Ecto neural progenitor cell (in vitro differentiated cells): Measurements from ENCODE around the gene EPS8L1.
"Not testable (repeated sequence)": the region's sequence is repeated elsewhere in the genome, so short reads cannot be mapped to it uniquely, and the experiment has no call there.

Experiments
- DNase-seq: peaks from one replicate; pipeline ENCODE4 v3.0.0-alpha.2; 2018; ENCODE audit warnings: low spot score

EPS8L1 gene

GRCh38 chr19:55094456-55095259 lies 19.0 kb downstream of the EPS8L1 start:
- DNase-seq, result peak; percentile 79

DNA sequence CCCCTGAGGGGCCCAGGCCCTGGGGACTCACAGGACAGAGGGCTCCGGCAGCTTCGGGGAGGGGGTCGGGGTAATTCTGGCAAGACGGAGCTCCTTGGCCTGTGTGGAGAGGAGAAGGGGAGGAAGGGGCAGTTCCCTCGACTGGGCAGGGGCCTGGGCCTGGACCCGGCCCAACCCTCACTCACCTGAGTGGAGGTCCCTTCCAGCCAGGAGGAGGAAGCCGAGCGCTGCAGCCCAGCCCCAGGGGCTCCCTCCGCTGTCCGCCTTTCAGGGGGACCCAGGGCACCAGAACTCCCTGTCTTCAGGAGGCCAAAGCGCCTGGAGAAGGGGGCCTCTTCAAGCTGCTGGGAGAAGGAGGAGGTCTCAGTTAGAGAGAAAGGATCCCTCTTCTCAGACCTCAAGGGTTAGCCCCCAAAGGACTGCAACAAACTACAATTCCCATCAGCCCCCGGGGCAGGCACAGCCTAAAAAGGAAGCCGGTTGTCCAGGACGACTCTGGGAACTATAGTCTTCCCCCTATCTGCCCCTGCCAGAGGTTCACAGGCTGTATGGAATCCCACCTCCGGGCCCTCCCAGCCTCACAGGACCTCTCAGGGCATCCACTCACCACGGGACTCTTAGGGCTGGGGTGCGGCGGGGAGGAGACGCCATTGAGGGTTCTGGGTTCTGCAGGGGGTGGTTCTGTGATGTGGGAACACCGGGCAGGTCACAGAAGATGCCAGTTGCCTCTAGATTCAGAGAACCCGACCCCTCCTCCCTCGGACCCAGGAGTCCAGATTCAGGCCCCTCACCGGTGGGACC lies 19.8 kb downstream of the EPS8L1 start:
- DNase-seq, result peak; percentile 58

GRCh38 chr19:55096061-55096701 lies 20.5 kb downstream of the EPS8L1 start:
- DNase-seq, result peak; percentile 46

DNA sequence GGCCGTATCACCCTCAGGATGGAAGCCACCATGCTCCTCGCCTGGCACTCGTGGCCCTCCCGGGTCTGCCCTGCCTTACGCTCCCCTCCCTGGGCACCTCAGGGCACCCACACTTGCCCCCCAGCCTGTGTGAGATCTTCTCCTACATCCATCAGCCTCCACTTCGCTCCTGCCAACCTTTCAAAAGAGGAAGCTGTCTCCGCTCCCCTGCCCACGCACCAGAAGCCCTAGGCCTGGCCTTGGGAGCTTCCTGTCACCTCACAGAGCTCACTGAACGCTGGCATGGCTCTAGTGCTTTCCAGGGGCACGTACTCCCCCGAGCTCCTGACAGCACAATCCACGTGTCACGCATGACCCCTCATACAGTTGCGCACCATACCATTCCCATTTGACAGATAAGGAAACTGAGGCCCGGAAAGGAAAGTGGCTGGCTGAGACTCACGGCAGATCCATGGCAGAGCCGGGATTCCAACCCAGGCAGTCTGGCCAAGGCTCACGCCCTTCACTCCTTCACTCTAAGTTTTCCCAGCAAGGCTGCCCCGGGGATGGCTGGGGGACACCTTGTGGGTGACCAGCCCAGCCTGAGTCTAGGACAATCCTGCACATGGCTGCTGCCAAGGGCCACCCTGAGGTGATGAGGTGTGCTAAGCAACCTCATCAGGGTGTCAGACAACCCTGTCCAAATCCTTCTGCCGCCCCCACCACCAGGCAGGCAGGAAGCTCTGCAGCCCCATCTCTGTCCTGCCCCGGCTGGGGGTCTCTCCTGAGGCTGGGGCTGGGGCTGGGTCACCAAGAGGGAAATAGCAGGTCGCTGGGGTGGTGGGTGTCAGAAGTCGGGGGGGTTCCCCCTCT lies 22.4 kb downstream of the EPS8L1 start:
- no peak for DNase-seq

DNA sequence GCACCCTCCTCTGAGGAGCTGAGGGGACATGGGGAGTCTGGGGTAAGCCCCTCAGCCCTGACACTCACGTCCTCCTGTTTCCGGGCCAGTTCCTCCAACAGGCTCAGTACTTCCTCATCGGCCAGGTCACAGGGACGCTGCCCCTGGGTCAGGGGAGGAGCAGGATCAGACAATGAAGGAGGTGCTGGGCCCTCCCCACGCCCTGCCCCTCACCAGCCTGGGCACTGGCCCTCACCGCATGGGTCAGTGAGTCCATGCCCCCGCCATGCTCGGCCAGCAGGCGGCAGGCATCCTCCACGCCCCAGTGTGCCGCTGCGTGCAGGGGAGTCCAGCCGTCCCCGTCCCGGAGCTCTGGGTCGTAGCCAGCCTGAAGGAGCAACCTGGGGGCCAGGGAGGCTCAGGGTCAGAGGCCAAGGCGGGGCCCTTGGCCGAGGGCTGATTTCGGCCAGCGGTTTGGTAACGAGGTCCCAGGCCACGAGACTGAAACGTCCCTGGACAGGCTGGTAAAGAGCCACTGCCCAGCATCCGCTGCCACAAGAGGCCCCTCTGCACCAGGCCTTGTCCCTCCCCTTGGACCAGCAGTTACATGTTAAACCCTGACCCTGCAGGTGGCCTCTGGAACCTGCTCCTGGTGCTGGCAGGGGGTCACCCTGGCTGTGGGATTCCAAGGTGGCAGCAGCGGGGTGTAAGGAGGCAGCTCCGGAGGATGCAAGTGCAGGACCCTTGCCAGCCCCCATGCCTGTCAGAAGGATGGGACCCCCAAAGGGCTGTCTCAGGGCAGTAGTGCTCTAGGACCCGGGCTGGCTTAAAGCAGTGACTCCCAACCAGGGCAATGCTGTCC lies 23.3 kb downstream of the EPS8L1 start:
- DNase-seq, result peak; percentile 47

GRCh38 chr19:55099557-55100506 lies 24.2 kb downstream of the EPS8L1 start:
- DNase-seq, result no peak

DNA sequence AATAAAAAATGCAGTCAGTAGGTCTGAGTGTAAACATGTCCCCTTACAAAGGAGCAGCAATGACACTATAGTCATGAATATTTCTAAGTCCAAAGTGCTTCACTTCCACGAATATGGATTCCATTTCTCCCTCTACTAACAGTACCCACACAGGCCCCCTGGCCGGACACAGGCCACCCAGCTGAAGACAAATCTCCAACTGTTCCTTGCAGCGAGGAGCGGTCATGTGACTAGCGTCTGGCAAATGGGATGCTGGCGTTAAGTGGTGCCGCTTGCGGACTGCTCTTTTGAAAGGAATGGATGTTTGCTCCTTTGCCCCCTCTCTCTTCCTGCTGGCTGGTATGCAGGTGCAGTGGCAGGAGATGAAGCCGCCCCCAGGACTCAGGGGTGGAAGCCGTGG lies 25.6 kb downstream of the EPS8L1 start:
- no peak for DNase-seq

GRCh38 chr19:55103190-55103589 lies 27.5 kb downstream of the EPS8L1 start:
- DNase-seq, result no peak

- no peak for DNase-seq
These were observed 29.6 kb downstream of the EPS8L1 start for GRCh38 chr19:55105237-55105636.

DNA sequence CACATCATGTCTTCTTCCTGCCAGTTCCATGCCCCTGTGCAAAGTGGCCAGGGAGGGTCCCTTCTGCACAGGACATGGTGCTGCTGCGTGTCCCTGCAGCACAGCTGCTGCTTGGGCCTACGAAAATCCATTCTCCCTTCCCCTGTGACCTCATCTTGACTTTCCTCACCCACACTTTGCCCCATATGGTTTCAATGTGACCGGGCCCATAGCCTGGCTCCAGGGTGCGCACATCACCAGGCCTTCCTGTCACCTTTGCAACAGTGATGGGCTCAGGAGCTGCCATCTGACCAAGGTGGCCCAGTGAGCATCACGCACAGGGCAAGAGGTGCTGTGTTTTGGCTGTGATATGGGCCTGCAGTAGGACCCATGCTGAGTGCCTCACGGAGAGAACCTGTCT lies 30.9 kb downstream of the EPS8L1 start:
- DNase-seq, result no peak

- not testable (repeated sequence) for DNase-seq
These were observed 31.6 kb downstream of the EPS8L1 start for GRCh38 chr19:55107252-55107651.

GRCh38 chr19:55109527-55110291 lies 34.0 kb downstream of the EPS8L1 start:
- DNase-seq, result no peak

DNA sequence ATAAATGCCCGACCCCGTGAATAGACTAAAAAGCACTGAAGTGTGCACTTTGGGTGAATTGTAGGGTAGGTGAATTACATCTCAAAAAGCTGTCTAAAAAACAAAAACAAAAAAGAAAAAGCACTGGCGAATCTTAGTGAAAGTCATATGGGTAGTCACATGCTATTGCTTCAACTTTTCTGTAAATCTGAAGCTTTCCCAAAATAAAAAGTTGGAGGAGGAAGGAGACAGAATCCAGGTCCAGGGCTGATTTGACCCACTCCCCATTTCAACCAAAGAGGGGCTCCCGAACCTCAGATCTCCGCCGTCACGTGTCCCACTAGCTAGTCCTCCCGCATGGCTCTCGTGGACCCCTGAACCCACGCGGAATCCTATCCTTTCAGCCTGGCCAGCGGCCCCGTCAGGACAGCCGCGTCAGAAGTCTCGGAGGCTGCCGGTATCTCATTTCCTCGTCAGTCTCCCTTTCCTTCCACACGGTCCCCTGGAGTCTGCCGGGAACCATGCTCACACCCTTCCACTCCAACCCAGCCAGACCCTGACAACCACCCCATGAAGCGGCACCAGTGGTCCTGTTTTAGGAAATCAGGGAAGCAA lies 35.7 kb downstream of the EPS8L1 start:
- DNase-seq, result no peak

DNA sequence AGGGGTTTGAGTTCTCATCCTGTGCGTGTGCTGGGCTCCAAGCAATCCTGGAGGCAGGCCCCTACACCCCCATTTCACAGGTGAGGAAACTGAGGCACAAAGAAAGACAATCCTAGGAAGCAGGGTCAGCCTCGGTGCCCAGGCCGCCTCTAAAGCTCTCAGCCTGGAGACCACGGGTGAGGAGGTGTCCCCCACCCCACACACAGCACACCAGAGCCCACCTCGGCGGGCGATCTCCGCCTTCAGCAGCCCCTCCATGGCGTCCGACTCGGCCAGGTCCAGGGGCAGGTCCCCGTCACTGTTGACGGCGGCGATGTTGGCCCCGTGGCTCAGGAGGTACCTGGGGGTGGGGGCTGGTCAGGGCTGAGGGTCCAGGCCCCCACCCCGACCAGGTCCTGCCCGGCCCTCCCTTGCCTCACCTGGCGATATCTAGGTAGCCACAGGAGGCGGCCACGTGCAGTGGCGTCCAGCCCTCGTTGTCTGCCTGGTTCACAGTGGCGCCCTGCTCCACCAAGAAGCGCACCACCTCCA lies 36.6 kb downstream of the EPS8L1 start:
- DNase-seq, result peak; percentile 43

- DNase-seq, result peak; percentile 49
These were observed 37.3 kb downstream of the EPS8L1 start for GRCh38 chr19:55112777-55113569.

GRCh38 chr19:55113570-55114039 lies 37.9 kb downstream of the EPS8L1 start:
- peak; percentile 79 for DNase-seq

- DNase-seq, result peak; percentile 41
These were observed 39.0 kb downstream of the EPS8L1 start for GRCh38 chr19:55114566-55115145.
